Thoracic aorta (tissue), 2 donors: Measurements from ENCODE around the gene PRB4. TPM values are rescaled to one million over a fixed set of nuclear protein-coding genes. Genes with fewer than 3 reads are reported as not detected.

ENCODE experiments used
- ATAC-seq: fragments of 150-250 bp; one replicate; pipeline ENCODE4 v1.8.0; 2017; ENCODE audit warnings: low read depth; ENCODE audit not compliant: insufficient number of reproducible peaks, low FRiP score
- DNase-seq: peaks from one replicate; pipeline ENCODE4 v3.0.0-alpha.2; 2020; ENCODE audit warnings: low spot score
- H3K27ac ChIP-seq, 2 donors: fragments of 200-600 bp; sonication (generic); 1 replicate in 1 of 2; 2 replicates in 1 of 2; pipeline ENCODE4 v1.5.1; 2016; ENCODE audit warnings: mild to moderate bottlenecking in 2 of 2, moderate library complexity in 2 of 2
- H3K27me3 ChIP-seq: fragments of 200-600 bp; sonication (generic); replicated peaks from 2 replicates; pipeline ENCODE4 v1.6.0; 2016; ENCODE audit warnings: mild to moderate bottlenecking; ENCODE audit not compliant: insufficient read depth
- H3K36me3 ChIP-seq: fragments of 200-600 bp; sonication (generic); one replicate; pipeline ENCODE4 v1.5.1; 2016
- H3K4me1 ChIP-seq, 2 donors: fragments of 200-600 bp; sonication (generic); 1 replicate in 1 of 2; 2 replicates in 1 of 2; pipeline versions ENCODE4 v1.5.1 to v1.6.0; 2016; ENCODE audit warnings: low read depth in 2 of 2, mild to moderate bottlenecking in 1 of 2; ENCODE audit not compliant: control insufficient read depth in 1 of 2
- H3K4me3 ChIP-seq: fragments of 200-600 bp; sonication (generic); 2 replicates; pipeline ENCODE4 v1.5.1; 2016; ENCODE audit warnings: mild to moderate bottlenecking
- H3K9me3 ChIP-seq: fragments of 200-600 bp; sonication (generic); 2 replicates; pipeline ENCODE4 v1.5.1; 2016
- total RNA-seq, 2 donors: library from RNA; depleted of rRNA; stranded (reverse); fragments of >200 nt; gene quantifications; one replicate each; pipeline versions ENCODE4 v1.1.0 to v1.2.3, GENCODE V29; 2016
- TF ChIP-seq, protein P1 (sequence below): fragments of 200-600 bp; sonication (generic); IDR thresholded peaks from one replicate; pipeline ENCODE4 v1.5.1; 2019; ENCODE audit warnings: antibody characterized with exemption

PRB4 gene
- total RNA-seq, 2 donors from 2014 or later, result not detected

DNA sequence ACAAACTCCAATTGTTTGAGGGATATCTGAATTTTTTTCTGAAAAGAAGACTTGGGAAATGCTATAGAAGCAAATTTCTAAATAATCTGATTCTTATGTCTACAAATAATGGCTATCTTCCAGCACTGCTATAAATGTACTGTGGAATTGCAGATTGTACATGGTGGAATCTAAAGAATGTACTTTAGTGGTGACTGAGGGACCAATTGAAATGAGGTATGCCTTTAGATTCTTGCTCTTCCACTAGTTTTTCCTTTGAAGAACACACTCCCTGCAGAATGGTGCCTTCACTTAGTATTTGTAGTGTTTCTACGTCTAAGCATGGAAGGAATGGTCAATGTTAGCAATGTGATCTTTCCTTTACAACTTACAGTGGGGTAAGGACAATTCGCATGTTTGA lies 11.7 kb upstream of the PRB4 start:
- Histone ChIP-seq H3K27me3 (no peaks in the 10 kb centered on the region), H3K4me3 (no peak overlapping the region), H3K36me3 (no peaks in the 10 kb centered on the region), H3K4me1 (no peaks in the 10 kb centered on the region), H3K9me3 (peaks cover 3% of the 10 kb centered on the region), H3K27ac (no peak overlapping the region)
- ATAC-seq (no peak), DNase-seq (no peak)
- TF ChIP-seq, protein P1, sequence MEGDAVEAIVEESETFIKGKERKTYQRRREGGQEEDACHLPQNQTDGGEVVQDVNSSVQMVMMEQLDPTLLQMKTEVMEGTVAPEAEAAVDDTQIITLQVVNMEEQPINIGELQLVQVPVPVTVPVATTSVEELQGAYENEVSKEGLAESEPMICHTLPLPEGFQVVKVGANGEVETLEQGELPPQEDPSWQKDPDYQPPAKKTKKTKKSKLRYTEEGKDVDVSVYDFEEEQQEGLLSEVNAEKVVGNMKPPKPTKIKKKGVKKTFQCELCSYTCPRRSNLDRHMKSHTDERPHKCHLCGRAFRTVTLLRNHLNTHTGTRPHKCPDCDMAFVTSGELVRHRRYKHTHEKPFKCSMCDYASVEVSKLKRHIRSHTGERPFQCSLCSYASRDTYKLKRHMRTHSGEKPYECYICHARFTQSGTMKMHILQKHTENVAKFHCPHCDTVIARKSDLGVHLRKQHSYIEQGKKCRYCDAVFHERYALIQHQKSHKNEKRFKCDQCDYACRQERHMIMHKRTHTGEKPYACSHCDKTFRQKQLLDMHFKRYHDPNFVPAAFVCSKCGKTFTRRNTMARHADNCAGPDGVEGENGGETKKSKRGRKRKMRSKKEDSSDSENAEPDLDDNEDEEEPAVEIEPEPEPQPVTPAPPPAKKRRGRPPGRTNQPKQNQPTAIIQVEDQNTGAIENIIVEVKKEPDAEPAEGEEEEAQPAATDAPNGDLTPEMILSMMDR, result no peak

DNA sequence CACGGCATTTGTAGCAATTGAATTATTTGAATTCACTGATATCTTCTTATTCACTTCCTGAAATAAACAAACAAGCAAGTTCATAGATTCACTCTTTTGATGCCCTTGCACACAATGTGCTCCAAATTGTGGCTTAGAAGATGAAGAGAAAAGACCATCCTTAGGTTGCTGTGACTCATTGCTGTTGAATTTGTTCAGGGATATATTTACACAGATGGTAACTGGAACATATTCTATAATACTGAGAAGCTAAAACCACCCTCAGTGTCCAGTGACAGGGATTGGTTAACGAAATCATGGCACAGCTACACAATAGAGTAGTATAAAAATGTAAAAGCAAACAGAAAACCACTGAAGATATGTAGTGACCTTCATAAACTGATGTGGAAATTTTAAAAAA lies 3.1 kb downstream of the PRB4 start:
- TF ChIP-seq, protein P1, result no peak
- Histone ChIP-seq H3K36me3 (no peaks in the 10 kb centered on the region), H3K27ac (no peak overlapping the region), H3K4me3 (no peak overlapping the region), H3K4me1 (no peaks in the 10 kb centered on the region), H3K27me3 (no peaks in the 10 kb centered on the region), H3K9me3 (no peaks in the 10 kb centered on the region)
- DNase-seq (no peak), ATAC-seq (no peak)

DNA sequence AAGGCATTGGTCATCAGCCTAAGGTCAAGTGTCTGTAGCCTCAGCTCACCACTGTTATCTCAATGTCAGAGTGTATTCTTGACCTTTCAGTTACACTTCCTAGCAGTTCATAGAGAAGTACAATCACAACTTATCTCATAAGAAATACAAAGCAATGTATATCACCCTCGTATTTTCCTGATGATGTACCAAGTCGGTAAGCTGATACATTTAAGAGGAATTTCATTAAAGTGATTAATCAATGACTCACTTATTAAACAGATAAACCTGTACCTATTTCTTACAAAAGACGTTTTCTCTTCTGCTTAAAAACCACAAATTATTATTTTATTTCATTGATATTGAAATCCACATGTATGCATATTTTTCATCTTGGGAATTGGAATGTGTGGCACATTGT lies 36.8 kb downstream of the PRB4 start:
- ATAC-seq (no peak), DNase-seq (no peak)
- H3K4me1 ChIP-seq, result no peaks in the 10 kb centered on the region
- TF ChIP-seq, protein P1, result no peak
- no peak overlapping the region for H3K27ac ChIP-seq
- H3K9me3 ChIP-seq, result no peaks in the 10 kb centered on the region
- H3K4me3 ChIP-seq, result no peak overlapping the region
- no peaks in the 10 kb centered on the region for H3K27me3 ChIP-seq
- no peaks in the 10 kb centered on the region for H3K36me3 ChIP-seq

DNA sequence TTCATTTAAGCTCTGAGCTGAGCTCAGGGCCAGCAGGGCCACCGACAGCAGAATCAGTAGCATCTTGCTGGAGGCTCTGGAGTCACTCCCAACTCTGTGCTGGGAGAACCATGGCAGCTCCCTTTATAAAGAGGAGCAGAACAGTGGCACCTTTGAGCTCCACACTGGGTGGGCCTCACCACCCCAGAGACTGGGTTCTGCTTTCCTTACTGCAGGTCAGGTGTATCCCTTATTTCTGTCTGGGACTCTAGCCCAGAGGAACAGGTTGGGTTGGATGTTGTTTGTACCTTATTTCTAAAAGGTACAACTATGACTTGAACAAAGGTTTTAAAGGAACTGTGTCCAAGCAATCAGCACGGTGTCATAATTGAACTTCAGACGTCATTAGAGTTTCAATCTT lies 40.6 kb downstream of the PRB4 start, which contains the start of gene PRB3:
TSS of gene PRB3 (minus strand) at position 101 of the 400 bp plus-strand sequence. CDS start at position 63, 38 bp downstream.
- no peaks in the 10 kb centered on the region for H3K9me3 ChIP-seq
- H3K4me3 ChIP-seq, result no peak within 1 kb of the TSS
- no peak within 1 kb of the TSS for H3K27ac ChIP-seq
- H3K27me3 ChIP-seq, result no peaks in the 10 kb centered on the region
- DNase-seq (no peak), ATAC-seq (no peak)
- no peaks in the 10 kb centered on the region for H3K4me1 ChIP-seq
- no peaks in the 10 kb centered on the region for H3K36me3 ChIP-seq
- TF ChIP-seq, protein P1, result no peak

DNA sequence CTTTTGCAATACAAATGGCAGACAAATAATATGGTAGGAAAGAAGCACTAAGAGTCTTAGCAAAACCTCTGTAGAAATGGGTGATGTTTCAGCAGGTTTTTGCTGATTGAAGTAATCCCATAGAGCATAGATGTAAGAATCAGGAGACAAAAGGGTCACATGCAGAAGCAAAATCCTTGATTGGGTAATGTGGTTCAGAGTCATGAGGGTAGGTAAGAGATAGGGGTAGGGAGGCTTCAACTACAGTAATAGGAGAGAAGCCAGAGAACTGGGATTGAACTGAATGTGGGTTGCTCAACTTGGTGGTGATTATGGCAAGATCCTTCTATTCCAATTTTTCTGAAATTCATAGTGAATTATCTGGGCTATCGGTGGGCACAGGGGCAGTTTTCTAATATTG lies 45.7 kb downstream of the PRB4 start:
- DNase-seq (no peak), ATAC-seq (no peak)
- no peak overlapping the region for H3K4me3 ChIP-seq
- H3K27me3 ChIP-seq, result no peaks in the 10 kb centered on the region
- H3K27ac ChIP-seq, result no peak overlapping the region
- TF ChIP-seq, protein P1, result no peak
- H3K9me3 ChIP-seq, result no peaks in the 10 kb centered on the region
- no peaks in the 10 kb centered on the region for H3K4me1 ChIP-seq
- no peaks in the 10 kb centered on the region for H3K36me3 ChIP-seq

Other genes starting within 250 kb of the PRB4 start
- 1 to 10 TPM; 1.2 to 3.0 TPM for gene TAS2R46, start 248.1 kb downstream of the PRB4 start, total RNA-seq
- 1 to 10 TPM; 2.7 to 6.3 TPM for gene TAS2R43, start 218.1 kb downstream of the PRB4 start, total RNA-seq
- gene TAS2R30, start 175.8 kb downstream of the PRB4 start, total RNA-seq, result 10 to 100 TPM in 1 of 2 donors, 1 to 10 TPM in 1; 4.1 to 15.1 TPM
- 10 to 100 TPM in 1 of 2 donors, 1 to 10 TPM in 1; 4.7 to 10.4 TPM for gene SMIM10L1, start 139.2 kb downstream of the PRB4 start, total RNA-seq
- not detected for gene TAS2R42, start 123.5 kb downstream of the PRB4 start, total RNA-seq
- not detected for gene PRB3, start 40.7 kb downstream of the PRB4 start, total RNA-seq
- not detected for gene PRB2, start 85.1 kb upstream of the PRB4 start, total RNA-seq